Prostate gland (tissue), 2 donors: ENCODE measurements around the gene IFNA2.

Experiments used
- CTCF ChIP-seq, 4 experiments: fragments of 200-600 bp in 2 of 4; fragments of 450-650 bp in 2 of 4; sonication (generic) in 2 of 4; IDR thresholded peaks; 1 replicate in 3 of 4; 2 replicates in 1 of 4; pipeline ENCODE4 v1.5.1; 2016 to 2019; ENCODE audit warnings: antibody characterized with exemption in 4 of 4, mild to moderate bottlenecking in 2 of 4, moderate library complexity in 2 of 4
- POLR2AphosphoS5 ChIP-seq: sonication (generic); formaldehyde crosslinking; IDR thresholded peaks from one replicate; pipeline ENCODE4 v1.6.1; 2017; ENCODE audit warnings: antibody characterized with exemption

GRCh38 chr9:21350787-21351186 lies 34.4 kb downstream of the IFNA2 start, which contains the start of gene IFNA6:
- no peak for TF ChIP-seq CTCF (IDR thresholded peaks at IDR 0.05)
- TF ChIP-seq POLR2AphosphoS5 = no peak
